Coronary artery (tissue), 2 donors: Measurements from ENCODE around the gene HNRNPL.
"Not testable (repeated sequence)": the region's sequence is repeated elsewhere in the genome, so short reads cannot be mapped to it uniquely, and the experiment has no call there.

ENCODE experiments used
- DNase-seq: peaks from one replicate; pipeline ENCODE4 v3.0.0-alpha.2; 2017; ENCODE audit warnings: low spot score
- H3K27ac ChIP-seq, 2 donors: fragments of 200-600 bp; sonication (generic); one replicate each; pipeline ENCODE4 v1.5.1; 2016 to 2019
- H3K4me3 ChIP-seq: fragments of 200-600 bp; sonication (generic); 2 replicates; pipeline ENCODE4 v1.5.1; 2016; ENCODE audit warnings: mild to moderate bottlenecking, moderate library complexity
- CTCF ChIP-seq: fragments of 200-600 bp; sonication (generic); IDR thresholded peaks from one replicate; pipeline ENCODE4 v1.5.1; 2019; ENCODE audit warnings: antibody characterized with exemption

HNRNPL gene

GRCh38 chr19:38799104-38799503, 50.7 kb downstream of the HNRNPL start:
- no peak overlapping the region for H3K27ac ChIP-seq
- no peak overlapping the region for H3K4me3 ChIP-seq
- no peak for DNase-seq
- no peak for TF ChIP-seq CTCF

- DNase-seq, H3K27ac ChIP-seq, H3K4me3 ChIP-seq: not testable (repeated sequence)
Observed at GRCh38 chr19:38797781-38798180, 52.0 kb downstream of the HNRNPL start.

- TF ChIP-seq CTCF, result no peak
- no peak for DNase-seq
- no peak overlapping the region for H3K4me3 ChIP-seq
- H3K27ac ChIP-seq, result no peak overlapping the region
Observed at GRCh38 chr19:38796154-38796553, 53.6 kb downstream of the HNRNPL start.

GRCh38 chr19:38795549-38795948, 54.2 kb downstream of the HNRNPL start:
- no peak for DNase-seq

GRCh38 chr19:38793671-38794070, 56.1 kb downstream of the HNRNPL start:
- no peak overlapping the region for H3K27ac ChIP-seq
- no peak overlapping the region for H3K4me3 ChIP-seq
- no peak for TF ChIP-seq CTCF
- no peak for DNase-seq

More at GRCh38 chr19:38795549-38795948, 54.2 kb downstream of the HNRNPL start:
- no peak overlapping the region for H3K27ac ChIP-seq
- no peak overlapping the region for H3K4me3 ChIP-seq
- no peak for TF ChIP-seq CTCF

GRCh38 chr19:38793177-38793576, 56.6 kb downstream of the HNRNPL start:
- Histone ChIP-seq H3K27ac (no peak overlapping the region), H3K4me3 (no peak overlapping the region)
- TF ChIP-seq CTCF, result no peak
- no peak for DNase-seq

- Histone ChIP-seq H3K4me3 (peak overlapping the region; percentile 64), H3K27ac (peak overlapping the region in 1 of 2 donors; percentile 13)
- no peak for TF ChIP-seq CTCF
- DNase-seq, result no peak
Observed at GRCh38 chr19:38792250-38793111, 57.3 kb downstream of the HNRNPL start.

- H3K4me3 ChIP-seq, result peak overlapping the region; percentile 49
- H3K27ac ChIP-seq, DNase-seq: not testable (repeated sequence)
Observed at GRCh38 chr19:38791451-38792064, 58.2 kb downstream of the HNRNPL start.

- H3K27ac ChIP-seq, DNase-seq: not testable (repeated sequence)
- H3K4me3 ChIP-seq, result peak overlapping the region; percentile 49
Observed at GRCh38 chr19:38790507-38791403, 59.0 kb downstream of the HNRNPL start.
